ENCODE measurements around the gene BLOC1S6.

DNA sequence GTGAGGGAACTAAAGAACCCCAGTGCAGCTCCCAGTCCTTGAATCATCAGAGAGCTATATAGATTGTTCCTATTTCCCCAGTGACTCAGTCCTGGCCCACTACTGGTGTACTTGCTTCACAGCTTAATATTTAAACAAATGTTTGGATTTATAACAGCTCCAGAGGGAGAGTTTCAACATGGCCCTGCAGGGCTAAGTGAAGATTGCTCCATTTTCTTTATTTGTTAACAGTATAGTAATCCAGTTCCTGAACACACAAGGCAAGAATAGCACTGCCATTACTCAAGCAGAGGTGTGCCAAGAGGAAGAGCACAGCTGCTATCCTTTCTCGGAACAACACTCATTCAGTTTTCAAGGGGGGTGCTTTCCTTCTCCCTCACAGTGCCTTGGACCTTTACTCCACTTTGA is 54.2 kb downstream of the BLOC1S6 start:
- TF ChIP-seq POLR2A (IDR thresholded peaks at IDR 0.05; ENCODE audit: low read depth, low read length) (no peak), POLR2AphosphoS5 (IDR thresholded peaks at IDR 0.05; ENCODE audit: low read depth, low read length) (no peak)
